H9 (cell line): Measurements from ENCODE around the gene KIRREL3. TPM values are rescaled to one million over a fixed set of nuclear protein-coding genes. Genes with fewer than 3 reads are reported as not detected.

Source experiments
- DNase-seq: peaks from one replicate; pipeline ENCODE4 v3.0.0-alpha.2; 2017
- H2AFZ ChIP-seq: one replicate; pipeline ENCODE4 v1.6.1; 2013; ENCODE audit warnings: mild to moderate bottlenecking, low read length, control low read depth, moderate library complexity
- H2AK5ac ChIP-seq: 2 replicates; pipeline ENCODE4 v1.6.1; 2013; ENCODE audit warnings: low read length, control low read depth, mixed read lengths; ENCODE audit not compliant: insufficient read length
- H2BK120ac ChIP-seq: one replicate; pipeline ENCODE4 v1.6.1; 2013; ENCODE audit warnings: low read depth, mild to moderate bottlenecking, low read length, control low read depth, inconsistent platforms; ENCODE audit not compliant: poor library complexity, severe bottlenecking
- H2BK12ac ChIP-seq: 2 replicates; pipeline ENCODE4 v1.6.1; 2013; ENCODE audit warnings: low read length, control low read depth, mixed read lengths, low read depth; ENCODE audit not compliant: insufficient read length
- H2BK15ac ChIP-seq: 2 replicates; pipeline ENCODE4 v1.6.1; 2013; ENCODE audit warnings: low read depth, low read length, control low read depth
- H2BK20ac ChIP-seq: one replicate; pipeline ENCODE4 v1.6.1; 2013; ENCODE audit warnings: low read depth, mild to moderate bottlenecking, low read length, control low read depth, inconsistent platforms; ENCODE audit not compliant: poor library complexity, severe bottlenecking
- H2BK5ac ChIP-seq: 2 replicates; pipeline ENCODE4 v1.6.1; 2013; ENCODE audit warnings: low read length, control low read depth, mixed read lengths; ENCODE audit not compliant: insufficient read length
- H3K14ac ChIP-seq: 2 replicates; pipeline ENCODE4 v1.6.1; 2013; ENCODE audit warnings: low read length, control low read depth; ENCODE audit not compliant: insufficient read depth
- H3K18ac ChIP-seq: 2 replicates; pipeline ENCODE4 v1.6.1; 2013; ENCODE audit warnings: low read depth, mild to moderate bottlenecking, mixed read lengths, low read length, control low read depth; ENCODE audit not compliant: insufficient read length
- H3K23ac ChIP-seq: 2 replicates; pipeline ENCODE4 v1.6.1; 2013; ENCODE audit warnings: low read length, control low read depth, mixed read lengths, low read depth; ENCODE audit not compliant: insufficient read length
- H3K23me2 ChIP-seq: 2 replicates; pipeline ENCODE4 v1.6.1; 2013; ENCODE audit warnings: low read depth, mild to moderate bottlenecking, mixed read lengths, low read length, control low read depth; ENCODE audit not compliant: insufficient read length, poor library complexity, severe bottlenecking
- H3K27ac ChIP-seq: 2 replicates; pipeline ENCODE4 v1.5.1; 2013; ENCODE audit warnings: low read length, control low read depth, mixed read lengths, low read depth; ENCODE audit not compliant: insufficient read length
- H3K27me3 ChIP-seq: 2 replicates; pipeline ENCODE4 v1.6.1; 2013; ENCODE audit warnings: low read length, control low read depth, inconsistent platforms; ENCODE audit not compliant: insufficient read depth
- H3K4ac ChIP-seq: 2 replicates; pipeline ENCODE4 v1.6.1; 2013; ENCODE audit warnings: low read depth, mild to moderate bottlenecking, control low read depth, inconsistent platforms, low read length, moderate library complexity
- H3K4me1 ChIP-seq: 2 replicates; pipeline ENCODE4 v1.6.1; 2013; ENCODE audit warnings: low read length, control low read depth, inconsistent platforms; ENCODE audit not compliant: insufficient read depth
- H3K4me2 ChIP-seq: 2 replicates; pipeline ENCODE4 v1.6.1; 2013; ENCODE audit warnings: low read length, control low read depth, mixed read lengths; ENCODE audit not compliant: insufficient read length, insufficient read depth
- H3K56ac ChIP-seq: 2 replicates; pipeline ENCODE4 v1.6.1; 2013; ENCODE audit warnings: low read depth, mild to moderate bottlenecking, mixed read lengths, low read length, control low read depth; ENCODE audit not compliant: insufficient read length
- H3K79me1 ChIP-seq: 2 replicates; pipeline ENCODE4 v1.6.1; 2013; ENCODE audit warnings: low read depth, mild to moderate bottlenecking, moderate library complexity, low read length, control low read depth, inconsistent platforms; ENCODE audit not compliant: insufficient read depth, poor library complexity, severe bottlenecking
- H3K79me2 ChIP-seq: 2 replicates; pipeline ENCODE4 v1.6.1; 2013; ENCODE audit warnings: low read length, control low read depth, inconsistent platforms; ENCODE audit not compliant: insufficient read depth
- H3K9ac ChIP-seq: 2 replicates; pipeline ENCODE4 v1.6.1; 2013; ENCODE audit warnings: low read length, control low read depth, mixed read lengths; ENCODE audit not compliant: insufficient read length; ENCODE audit errors: extremely low read depth
- H3K9me3 ChIP-seq: one replicate; pipeline ENCODE4 v1.6.1; 2013; ENCODE audit warnings: low read depth, low read length, inconsistent platforms; ENCODE audit not compliant: control insufficient read depth
- H3T11ph ChIP-seq: one replicate; pipeline ENCODE4 v1.6.1; 2013; ENCODE audit warnings: mild to moderate bottlenecking, low read length, control low read depth, inconsistent platforms
- H4K20me1 ChIP-seq: one replicate; pipeline ENCODE4 v1.6.1; 2013; ENCODE audit not compliant: control insufficient read depth, insufficient read length, insufficient read depth
- H4K5ac ChIP-seq: 2 replicates; pipeline ENCODE4 v1.6.1; 2013; ENCODE audit warnings: low read depth, mild to moderate bottlenecking, mixed read lengths, low read length, control low read depth; ENCODE audit not compliant: insufficient read length
- H4K8ac ChIP-seq: replicated peaks from 2 replicates; pipeline ENCODE4 v1.6.1; 2013; ENCODE audit warnings: low read length, control low read depth, mixed read lengths, low read depth; ENCODE audit not compliant: insufficient read length
- H4K91ac ChIP-seq: 2 replicates; pipeline ENCODE4 v1.6.1; 2013; ENCODE audit warnings: low read depth, mild to moderate bottlenecking, moderate library complexity, mixed read lengths, low read length, control low read depth; ENCODE audit not compliant: insufficient read length
- H3K27ac Mint-ChIP-seq, 3 experiments: 2 replicates in 2 of 3; 3 replicates in 1 of 3; pipeline ENCODE4 v1.8.0; 2020 to 2021; ENCODE audit warnings: mixed read lengths in 3 of 3, mild to moderate bottlenecking in 1 of 3, moderate library complexity in 1 of 3
- H3K27me3 Mint-ChIP-seq: 2 replicates; pipeline ENCODE4 v1.8.0; 2021; ENCODE audit warnings: low read depth, mild to moderate bottlenecking, moderate library complexity, mixed read lengths
- H3K36me3 Mint-ChIP-seq, 3 experiments: 2 replicates in 2 of 3; 3 replicates in 1 of 3; pipeline ENCODE4 v1.8.0; 2020 to 2021; ENCODE audit warnings: low read depth in 3 of 3, mixed read lengths in 3 of 3; ENCODE audit not compliant: insufficient read depth in 1 of 3
- H3K4me1 Mint-ChIP-seq, 2 experiments: 2 replicates each; pipeline ENCODE4 v1.8.0; 2020; ENCODE audit warnings: mixed read lengths in 2 of 2
- H3K4me3 Mint-ChIP-seq, 2 experiments: 2 replicates in 1 of 2; 3 replicates in 1 of 2; pipeline ENCODE4 v1.8.0; 2020 to 2021; ENCODE audit warnings: mild to moderate bottlenecking in 2 of 2, mixed read lengths in 2 of 2, moderate library complexity in 1 of 2
- H3K9me3 Mint-ChIP-seq, 2 experiments: 2 replicates in 1 of 2; 3 replicates in 1 of 2; pipeline ENCODE4 v1.8.0; 2020; ENCODE audit warnings: mild to moderate bottlenecking in 2 of 2, mixed read lengths in 2 of 2, moderate library complexity in 1 of 2
- CTCF ChIP-seq: fragments of 200-600 bp; sonication (generic); conservative IDR thresholded peaks from 3 replicates; pipeline ENCODE4 v1.8.0; 2021; ENCODE audit warnings: antibody characterized with exemption, mild to moderate bottlenecking
- WGBS: extraction: QIAGEN DNeasy Blood & Tissue Kit; methylation state at CpG from one replicate; pipeline ENCODE4 v1.1.7; 2013; ENCODE audit warnings: missing lambda C conversion rate, low lambda C conversion rate, mixed read lengths; ENCODE audit not compliant: insufficient read length; ENCODE audit errors: extremely low coverage; 5-methylcytosine and 5-hydroxymethylcytosine counted together
- total RNA-seq: library from RNA; stranded (reverse); gene quantifications from 2 replicates; pipeline ENCODE4 v1.2.1, GENCODE V29; 2021

Gene KIRREL3
- total RNA-seq, 1 experiment from 2014 or later = 0.17 TPM

- no peak overlapping the region for H4K5ac ChIP-seq
- H4K91ac ChIP-seq = no peak overlapping the region
- H3K79me1 ChIP-seq = no peaks in the 10 kb centered on the region
- Mint-ChIP-seq H3K4me3 (no peak overlapping the region), H3K27ac (no peak overlapping the region), H3K9me3 (peaks cover 0 to 5% of the 10 kb centered on the region in 2 experiments; a peak in 2 of 5 replicates), H3K27me3 (peaks cover 2% of the 10 kb centered on the region), H3K36me3 (0 out of 7 replicates have a peak, but pooled peaks cover 0 to 1% (median 0%) of the 10 kb centered on the region in 3 experiments), H3K4me1 (peaks cover 25% of the 10 kb centered on the region in 2 experiments)
- no peak overlapping the region for H2AFZ ChIP-seq
- no peak for TF ChIP-seq CTCF
- H3K23me2 ChIP-seq = no peaks in the 10 kb centered on the region
- no peak overlapping the region for H4K8ac ChIP-seq
- H3K23ac ChIP-seq = no peak overlapping the region
- H2AK5ac ChIP-seq = no peak overlapping the region
- H2BK20ac ChIP-seq = no peak overlapping the region
- no peak for DNase-seq
- no peaks in the 10 kb centered on the region for H3K9me3 ChIP-seq
- WGBS = no CpG with 5 or more reads among the region's 3 CpGs
- H2BK5ac ChIP-seq = no peak overlapping the region
- peaks cover 11% of the 10 kb centered on the region; the same call in 1 of the 2 replicates for H3K4me1 ChIP-seq
- H3K9ac ChIP-seq = no peak overlapping the region
- no peak overlapping the region for H3T11ph ChIP-seq
- no peak overlapping the region for H2BK15ac ChIP-seq
- H3K4me2 ChIP-seq = no peak overlapping the region
- no peak overlapping the region for H3K56ac ChIP-seq
- H3K4ac ChIP-seq = no peak overlapping the region
- no peaks in the 10 kb centered on the region for H3K27me3 ChIP-seq
- H3K18ac ChIP-seq = no peak overlapping the region
- H2BK12ac ChIP-seq = no peak overlapping the region
- H2BK120ac ChIP-seq = no peak overlapping the region
- H3K14ac ChIP-seq = no peak overlapping the region
- H3K27ac ChIP-seq = no peak overlapping the region
- no peaks in the 10 kb centered on the region for H4K20me1 ChIP-seq
- H3K79me2 ChIP-seq = no peaks in the 10 kb centered on the region
These were observed 98.8 kb downstream of the KIRREL3 start for GRCh38 chr11:126901783-126902182.
